GM12864 (cell line): ENCODE measurements around the gene SMOC2.

Experiments
- DNase-seq: peaks from one replicate; pipeline ENCODE4 v3.0.0-alpha.2; 2011; ENCODE audit warnings: low read depth
- H3K4me3 ChIP-seq: 2 replicates; pipeline ENCODE4 v1.5.1; 2011; ENCODE audit warnings: mild to moderate bottlenecking, low read depth, low read length, control low read depth
- CTCF ChIP-seq: IDR thresholded peaks from 2 replicates; pipeline ENCODE4 v1.5.1; 2011; ENCODE audit warnings: low read depth, mild to moderate bottlenecking, moderate library complexity, low read length, control low read depth, inconsistent platforms; ENCODE audit errors: missing control alignments

The SMOC2 gene

DNA sequence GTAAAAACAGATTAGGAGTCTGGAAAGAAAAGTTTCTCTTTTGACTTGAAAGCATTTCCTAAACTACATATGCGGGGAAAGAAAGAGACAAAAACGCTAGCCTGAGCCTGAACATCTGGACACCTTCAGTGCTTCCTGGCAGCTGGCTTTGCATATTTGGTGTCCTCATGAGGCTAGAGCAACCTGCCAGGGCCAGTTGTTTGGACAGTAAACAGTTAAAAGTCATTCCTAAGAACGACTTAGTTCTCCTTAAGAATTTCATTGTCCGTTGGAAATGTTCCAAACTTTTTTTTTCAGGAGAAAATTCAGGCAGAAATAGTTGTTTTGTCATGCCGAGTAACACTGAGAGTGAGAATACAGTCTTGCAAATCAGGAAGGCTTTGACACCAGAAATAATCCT, 199.8 kb downstream of the SMOC2 start:
- no peak for TF ChIP-seq CTCF
- H3K4me3 ChIP-seq, result no peak overlapping the region
- DNase-seq, result no peak

- no peak for TF ChIP-seq CTCF
- H3K4me3 ChIP-seq, result no peak overlapping the region
- no peak for DNase-seq
Measured at GRCh38 chr6:168641446-168641845, 200.5 kb downstream of the SMOC2 start.

DNA sequence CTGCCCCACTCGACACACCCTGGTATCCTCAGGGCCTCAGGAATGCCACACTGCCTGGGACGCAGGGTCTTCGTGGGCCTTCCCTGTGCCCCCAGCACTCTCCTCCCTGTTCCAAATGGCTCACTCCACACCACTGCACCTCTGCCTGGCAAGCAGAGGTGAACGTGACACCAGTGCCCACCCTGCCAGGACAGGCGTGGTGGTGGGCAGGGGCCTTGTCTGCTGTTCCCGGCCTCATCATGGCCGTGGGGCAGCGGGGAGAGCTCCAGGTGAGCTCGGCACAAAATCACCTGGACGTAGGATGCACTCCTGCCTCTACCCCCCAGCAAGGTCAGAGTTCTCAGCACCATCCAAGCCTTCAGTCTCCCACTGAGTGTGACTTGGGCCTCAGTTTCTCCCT, 202.4 kb downstream of the SMOC2 start:
- H3K4me3 ChIP-seq, result no peak overlapping the region
- no peak for TF ChIP-seq CTCF
- no peak for DNase-seq

DNA sequence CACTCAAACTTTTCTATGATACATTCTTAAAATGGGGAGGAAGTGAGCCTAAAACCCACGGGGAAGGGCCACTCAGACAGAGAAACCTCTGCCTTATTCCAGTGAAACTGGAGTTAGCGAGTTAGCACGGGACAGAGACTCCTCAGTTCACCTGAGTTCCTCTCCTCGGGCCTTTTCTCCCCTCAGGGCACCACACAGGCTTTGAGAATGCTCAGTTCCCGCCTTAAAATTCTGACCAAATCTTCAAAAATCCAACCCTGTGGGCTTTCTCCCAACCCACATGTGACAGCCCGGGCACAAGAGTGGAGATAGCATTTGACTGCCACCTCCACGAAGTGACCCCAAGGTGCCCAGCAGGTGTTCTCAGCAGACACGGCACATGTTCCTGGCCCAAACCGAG, 204.3 kb downstream of the SMOC2 start:
- no peak for TF ChIP-seq CTCF
- no peak for DNase-seq

DNA sequence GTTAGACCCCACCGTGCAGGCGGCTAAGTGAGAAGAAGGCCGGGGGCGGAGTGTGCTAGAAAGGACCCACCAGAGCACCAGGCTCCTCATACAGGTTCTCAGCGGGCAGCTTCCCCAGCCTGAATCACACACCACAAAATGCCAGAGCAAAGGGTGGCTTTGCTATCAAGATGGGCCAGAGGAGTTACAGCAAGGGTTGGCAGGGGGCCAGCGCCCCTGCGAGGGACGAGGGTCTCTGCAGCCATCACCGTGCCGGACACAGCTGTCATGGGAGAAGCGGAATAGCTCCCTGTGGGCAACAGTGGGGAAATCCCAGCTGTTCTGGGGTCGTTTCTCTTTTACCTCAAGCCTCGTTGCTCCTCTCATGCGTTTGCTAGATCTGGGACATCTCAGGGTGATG, 206.3 kb downstream of the SMOC2 start:
- DNase-seq, result no peak
- no peak for TF ChIP-seq CTCF
- no peak overlapping the region for H3K4me3 ChIP-seq

More for the DNA sequence above, 204.3 kb downstream of the SMOC2 start:
- no peak overlapping the region for H3K4me3 ChIP-seq

DNA sequence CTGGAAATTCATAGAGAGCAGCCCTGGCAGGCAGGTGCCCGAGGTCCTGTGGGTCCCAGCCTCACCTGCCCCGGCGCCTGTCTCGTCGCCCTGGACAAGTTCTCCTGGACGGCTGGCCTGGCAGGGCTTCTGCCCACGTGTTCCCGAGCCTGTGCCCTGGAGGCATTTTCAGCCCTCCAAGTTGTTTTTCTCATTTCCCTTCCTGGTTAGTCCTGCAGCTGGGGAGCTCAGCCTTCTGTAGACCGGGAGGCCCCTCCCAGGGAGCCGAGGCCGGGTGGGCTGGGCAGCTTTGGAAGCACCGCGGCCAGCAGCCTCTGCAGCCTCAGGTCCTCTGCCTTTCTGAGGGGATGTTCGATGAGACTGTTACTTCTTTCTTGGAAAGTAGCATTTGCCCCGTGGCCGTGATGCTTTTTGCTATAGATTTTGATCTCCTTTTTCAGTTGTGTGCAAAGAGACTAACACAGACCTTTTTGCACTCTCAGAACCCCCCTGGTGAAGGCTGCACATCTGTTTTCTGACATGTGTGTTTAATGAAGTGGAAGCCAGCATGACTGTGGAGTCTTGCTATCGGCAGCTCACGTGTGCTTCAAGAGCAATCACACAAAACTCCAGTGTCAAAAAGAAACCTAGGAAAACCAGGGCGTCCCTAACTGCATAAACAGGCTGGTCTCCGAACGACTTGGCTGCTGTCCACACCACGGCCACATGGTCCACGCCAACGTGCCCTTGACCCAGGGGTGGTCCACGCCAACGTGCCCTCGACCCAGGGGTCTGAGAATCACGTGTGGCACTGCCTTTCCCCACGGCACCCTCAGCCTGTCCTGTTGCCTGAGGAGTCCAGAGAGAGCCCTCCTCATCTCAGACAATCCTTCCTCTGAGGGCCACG, 207.5 kb downstream of the SMOC2 start:
- TF ChIP-seq CTCF, result no peak

DNA sequence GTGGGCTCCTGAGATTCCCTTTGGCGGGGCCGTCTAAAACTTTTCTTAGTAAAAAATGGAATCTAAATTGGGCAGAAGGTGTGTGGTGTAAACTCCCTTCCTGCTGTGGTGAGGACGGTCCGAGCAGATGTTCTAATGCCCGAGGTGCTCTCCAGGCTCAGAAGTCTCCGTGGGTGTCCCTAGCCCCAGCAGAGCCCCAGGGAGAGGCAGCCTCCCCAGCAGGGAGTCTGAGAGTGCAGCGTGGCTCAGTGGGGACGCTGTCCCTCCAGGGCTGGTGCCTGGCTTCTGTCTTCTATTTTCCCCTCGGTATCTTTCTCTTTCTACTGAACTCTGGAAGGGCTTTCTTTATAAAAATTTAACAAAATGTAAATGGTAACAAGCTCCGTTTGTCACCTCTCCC, 208.2 kb downstream of the SMOC2 start:
- no peak for TF ChIP-seq CTCF
- no peak overlapping the region for H3K4me3 ChIP-seq
- no peak for DNase-seq

More for the DNA sequence above, 207.5 kb downstream of the SMOC2 start:
- H3K4me3 ChIP-seq, result no peak overlapping the region
- DNase-seq, result no peak
